HG02973 (cell line): ENCODE data around the gene DIO1.
"Not testable (repeated sequence)": the region's sequence is repeated elsewhere in the genome, so short reads cannot be mapped to it uniquely, and the experiment has no call there.

Experiments
- ATAC-seq: cut with Tn5 transposase; IDR thresholded peaks from one replicate; pipeline ENCODE4 v1.9.1; 2021; ENCODE audit warnings: moderate library complexity; ENCODE audit not compliant: unreplicated experiment

Gene DIO1

GRCh38 chr1:53893999-53894636, at the start of gene DIO1:
Gene DIO1 (plus strand): TSS chr1:53894187. CDS start chr1:53894211, 24 bp downstream.
- no peak for ATAC-seq

DNA sequence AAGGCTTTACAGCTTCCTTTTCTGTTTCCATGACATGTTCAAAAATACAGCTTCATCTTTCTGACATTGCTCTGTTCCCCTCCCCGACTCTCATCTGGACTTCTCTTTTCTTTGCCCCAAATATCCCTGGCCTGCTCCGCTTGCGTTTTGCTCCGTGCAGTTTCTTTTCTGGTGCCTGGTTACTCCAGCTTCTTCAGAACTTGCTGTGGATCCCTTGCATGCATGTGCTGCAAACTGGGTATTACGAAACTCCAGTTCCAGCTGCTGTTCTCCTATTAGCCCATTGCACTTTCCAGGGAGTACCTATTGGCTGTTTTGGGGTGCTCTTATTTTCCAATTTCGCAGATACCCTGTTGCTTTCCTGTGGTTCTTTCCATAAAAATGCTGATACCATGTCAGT, 46.0 kb upstream of the DIO1 start:
- ATAC-seq: no peak

DNA sequence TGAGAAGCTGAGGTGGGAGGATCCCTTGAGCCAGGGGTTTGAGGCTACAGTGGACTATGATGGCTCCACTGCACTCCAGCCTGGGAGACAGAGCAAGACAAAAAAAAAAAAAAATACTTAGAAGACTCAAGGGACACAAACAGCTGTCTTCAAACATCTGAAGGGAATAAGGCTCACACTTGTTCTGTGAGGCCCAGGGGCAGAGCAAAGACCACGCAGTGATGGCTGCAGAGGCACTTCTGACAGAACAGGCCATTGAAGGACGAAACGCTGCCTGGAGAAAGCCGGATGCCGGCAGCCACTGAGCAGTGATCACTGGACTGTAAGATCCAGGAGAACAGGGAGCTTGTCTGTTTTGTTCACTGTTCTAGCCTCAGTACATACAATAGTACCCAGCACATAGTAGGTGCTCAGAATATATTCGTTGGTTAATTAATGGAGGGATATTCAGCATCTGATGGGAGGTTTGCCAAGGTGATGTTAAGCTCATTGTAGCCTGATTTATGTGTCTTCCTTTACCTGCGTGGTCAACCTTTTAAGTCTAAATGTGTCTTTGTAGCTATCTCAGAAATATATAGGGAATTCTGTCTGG, 43.8 kb upstream of the DIO1 start:
- no peak for ATAC-seq

DNA sequence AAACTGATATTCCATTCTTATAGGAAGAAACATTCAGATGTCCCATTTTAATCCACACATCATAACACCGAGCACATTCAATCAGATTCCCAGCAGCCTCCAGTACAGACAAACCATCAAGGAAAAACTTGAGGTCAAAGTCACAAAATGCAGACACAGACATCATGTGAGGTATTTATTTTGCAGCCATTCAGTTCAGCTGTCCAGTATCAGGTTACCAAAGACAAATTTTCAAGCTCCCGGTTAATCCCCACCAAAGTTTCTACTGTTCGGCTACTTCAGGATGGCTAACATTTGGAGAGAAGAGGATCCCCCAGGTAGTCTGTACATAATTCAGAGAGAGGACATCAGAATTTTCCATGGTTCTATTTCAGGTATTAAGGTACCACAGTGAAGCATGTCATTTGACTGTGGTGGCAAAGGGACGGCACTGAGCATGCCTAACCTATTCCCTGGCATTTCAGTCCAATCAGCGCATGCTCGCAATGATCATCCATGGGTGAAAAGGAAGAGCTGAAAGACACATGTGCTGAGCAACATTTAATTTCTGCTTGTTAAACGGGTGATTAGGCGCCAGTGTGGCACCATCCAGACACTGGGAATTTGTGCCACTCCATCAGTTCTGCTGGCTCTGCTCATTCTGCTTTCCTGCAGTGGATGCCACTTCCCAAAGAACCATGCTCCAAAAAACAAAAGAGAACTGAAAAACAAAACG, 42.3 kb upstream of the DIO1 start:
- no peak for ATAC-seq

- no peak for ATAC-seq
Measured at GRCh38 chr1:53860967-53861411, 33.0 kb upstream of the DIO1 start.

DNA sequence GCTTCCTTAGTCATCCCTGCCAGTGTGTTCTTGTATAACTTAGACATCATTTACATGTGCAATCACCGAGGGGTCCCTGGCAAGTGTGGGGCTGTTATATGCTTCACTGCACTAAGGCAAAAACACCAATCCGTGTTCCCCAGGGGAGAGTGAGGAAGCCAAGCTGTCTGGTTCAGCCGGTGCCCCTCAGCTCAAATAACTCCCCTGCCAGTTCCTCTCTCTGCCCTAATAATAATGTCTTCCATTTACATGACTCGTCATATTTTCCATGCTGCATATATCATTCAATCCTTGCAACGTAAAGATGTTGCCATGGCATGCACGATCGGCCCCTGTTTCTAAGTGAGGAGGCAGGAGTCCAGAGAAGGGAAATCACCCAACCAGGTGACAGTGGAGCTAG, 31.5 kb upstream of the DIO1 start:
- no peak for ATAC-seq

- no peak for ATAC-seq
Measured at GRCh38 chr1:53868565-53868964, 25.4 kb upstream of the DIO1 start.

GRCh38 chr1:53869454-53870117, 24.4 kb upstream of the DIO1 start:
- ATAC-seq: no peak

DNA sequence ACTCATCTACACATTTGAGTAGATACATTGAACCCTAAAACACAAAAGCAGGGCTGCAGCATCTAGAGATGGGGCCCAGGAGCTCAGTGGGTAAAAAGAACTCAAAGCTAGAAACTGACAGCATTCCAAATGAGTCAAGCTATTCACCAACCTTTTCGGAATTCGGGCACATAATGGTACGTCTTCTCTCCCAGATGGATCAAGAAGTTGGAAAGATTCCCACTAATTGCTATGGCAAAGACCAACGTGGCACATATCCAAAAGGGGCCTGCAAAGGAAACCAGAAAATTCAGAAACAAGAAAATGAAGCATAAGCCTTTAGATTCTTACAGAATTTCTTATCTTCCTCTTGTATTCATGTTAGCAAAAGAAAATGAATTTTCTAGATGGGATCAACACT, 22.8 kb upstream of the DIO1 start:
- ATAC-seq: no peak

GRCh38 chr1:53871773-53872484, 22.1 kb upstream of the DIO1 start:
- ATAC-seq: no peak

GRCh38 chr1:53875150-53875549, 18.8 kb upstream of the DIO1 start:
- not testable (repeated sequence) for ATAC-seq

GRCh38 chr1:53878492-53879105, 15.4 kb upstream of the DIO1 start:
- ATAC-seq: no peak

- not testable (repeated sequence) for ATAC-seq
Measured at GRCh38 chr1:53881853-53882252, 12.1 kb upstream of the DIO1 start.

DNA sequence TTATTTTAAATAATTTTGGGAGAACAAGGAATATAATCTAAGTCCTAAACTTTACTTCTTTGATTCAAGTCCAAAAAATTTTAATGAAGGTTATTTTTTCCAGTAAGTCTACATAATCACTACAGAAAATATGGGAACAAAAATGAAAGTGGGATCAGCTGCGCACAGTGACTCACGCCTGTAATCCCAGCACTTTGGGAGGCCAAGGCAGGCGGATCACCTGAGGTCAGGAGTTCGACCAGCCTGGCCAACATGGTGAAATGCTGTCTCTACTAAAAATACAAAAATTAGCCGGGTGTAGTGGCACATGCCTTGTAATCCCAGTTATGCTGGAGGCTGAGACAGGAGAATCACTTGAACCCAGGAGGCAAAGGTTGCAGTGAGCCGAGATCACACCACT, 10.4 kb upstream of the DIO1 start:
- not testable (repeated sequence) for ATAC-seq

- ATAC-seq: no peak
Measured at GRCh38 chr1:53888681-53889080, 5.3 kb upstream of the DIO1 start.

DNA sequence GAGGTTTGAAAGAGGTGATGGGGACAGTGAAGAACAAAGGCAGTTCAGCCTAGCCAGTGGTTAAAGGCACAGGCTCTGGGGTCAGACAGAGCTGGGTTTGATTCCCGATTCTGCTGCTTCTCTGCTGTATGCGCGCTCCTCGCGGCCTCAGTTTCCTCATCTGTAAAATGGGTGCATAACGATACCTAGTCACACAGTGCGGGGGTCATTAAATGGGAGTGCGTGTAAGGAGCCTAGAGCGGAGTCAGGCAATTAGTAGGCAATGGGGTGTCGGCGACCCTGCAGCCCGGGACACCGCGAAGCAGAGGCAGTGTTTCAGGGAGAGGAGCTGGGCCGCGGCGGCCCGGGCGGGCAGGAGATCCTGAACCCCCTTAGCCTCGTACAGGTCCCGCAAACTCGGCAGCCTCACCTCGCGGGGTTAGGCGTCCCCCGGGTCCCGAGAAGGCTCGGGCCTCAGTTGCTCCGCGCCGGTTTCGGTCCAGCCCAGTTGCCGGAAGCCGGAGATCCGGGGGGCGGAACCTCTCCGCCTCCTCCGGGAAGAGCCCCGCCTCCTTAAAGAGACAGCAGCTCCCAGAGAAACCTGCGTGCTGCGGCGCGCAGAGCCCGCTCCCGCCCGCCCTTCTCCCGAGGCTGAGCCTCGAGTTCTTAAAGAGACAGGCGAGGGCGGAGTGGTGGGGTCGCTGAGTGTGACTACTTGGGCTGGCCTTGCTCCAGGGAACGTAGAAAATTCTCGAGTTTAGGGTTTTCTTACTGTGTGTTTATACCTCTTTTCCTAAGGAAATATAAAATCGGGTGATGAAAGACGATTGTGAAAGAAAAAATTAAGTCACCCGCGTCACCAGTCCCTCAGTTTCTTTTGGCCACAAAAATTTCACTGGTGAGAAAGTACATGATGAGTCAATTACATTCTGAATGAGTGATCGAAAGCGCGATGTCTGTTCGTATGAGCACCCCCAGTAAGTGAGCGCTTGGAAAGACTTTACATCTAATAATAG, 4.4 kb upstream of the DIO1 start, which contains the start of gene YIPF1:
TSS of gene YIPF1 (minus strand) at position 494 of the 995 bp plus-strand sequence. CDS start 860 bp downstream, outside the sequence.
- ATAC-seq: peak; percentile 84

DNA sequence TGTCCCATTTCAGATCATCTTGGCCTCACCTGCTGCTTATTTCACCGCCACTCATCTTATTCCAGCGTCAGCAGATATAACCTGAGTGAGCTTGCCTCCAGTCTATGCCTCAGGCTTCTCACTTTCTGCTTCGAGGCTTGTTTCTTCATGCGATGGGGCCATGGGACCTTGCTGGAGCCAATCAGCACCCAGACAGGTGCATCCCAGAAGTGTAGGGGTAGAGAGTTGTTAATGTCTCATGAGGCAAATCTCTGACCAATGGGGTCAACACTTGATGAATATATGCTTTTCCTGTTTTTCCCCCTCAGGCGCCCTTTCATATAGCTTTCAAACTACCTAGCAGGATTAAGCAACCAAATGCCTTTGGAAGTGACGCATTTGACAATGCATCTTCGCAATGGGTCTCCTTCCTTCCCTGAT, 3.5 kb upstream of the DIO1 start:
- no peak for ATAC-seq

- no peak for ATAC-seq
Measured at GRCh38 chr1:53891018-53891417, 3.0 kb upstream of the DIO1 start.

- no peak for ATAC-seq
Measured at GRCh38 chr1:53891678-53892077, 2.3 kb upstream of the DIO1 start.
